GM23338 (cell line): ENCODE data around the gene TCERG1L. TPM values are rescaled to one million over a fixed set of nuclear protein-coding genes. Genes with fewer than 3 reads are reported as not detected.

ENCODE experiments used
- ATAC-seq: fragments of 200-7000 bp; cut with Tn5 transposase; 3 replicates; pipeline ENCODE4 v1.9.1; 2020
- DNase-seq: peaks from one replicate; pipeline ENCODE4 v3.0.0-alpha.2; 2015; ENCODE audit warnings: low spot score
- H2AFZ ChIP-seq: fragments of 200-600 bp; sonication (generic); 2 replicates; pipeline ENCODE4 v1.8.0; 2016; ENCODE audit warnings: antibody characterized with exemption, mild to moderate bottlenecking, moderate library complexity
- H3F3A ChIP-seq: fragments of 200-600 bp; sonication (generic); replicated peaks from 2 replicates; pipeline ENCODE4 v1.8.0; 2017; ENCODE audit warnings: antibody characterized with exemption, mixed run types, low read depth
- H3K27ac ChIP-seq: fragments of 200-600 bp; sonication (generic); 2 replicates; pipeline ENCODE4 v1.6.1; 2016; ENCODE audit warnings: low read depth
- H3K27me3 ChIP-seq: fragments of 200-600 bp; sonication (generic); 2 replicates; pipeline ENCODE4 v1.8.0; 2016; ENCODE audit warnings: mild to moderate bottlenecking, mixed run types, moderate library complexity; ENCODE audit not compliant: insufficient read depth
- H3K36me3 ChIP-seq: fragments of 200-600 bp; sonication (generic); 2 replicates; pipeline ENCODE4 v1.8.0; 2016; ENCODE audit warnings: mild to moderate bottlenecking; ENCODE audit not compliant: insufficient read depth
- H3K4me1 ChIP-seq: fragments of 200-600 bp; sonication (generic); 2 replicates; pipeline ENCODE4 v1.8.0; 2016; ENCODE audit warnings: mild to moderate bottlenecking, moderate library complexity; ENCODE audit not compliant: insufficient read depth
- H3K4me2 ChIP-seq: fragments of 200-600 bp; sonication (generic); 2 replicates; pipeline ENCODE4 v1.7.1; 2017; ENCODE audit warnings: mixed run types
- H3K4me3 ChIP-seq: fragments of 200-600 bp; sonication (generic); 2 replicates; pipeline ENCODE4 v1.6.1; 2016; ENCODE audit warnings: mixed run types
- H3K79me2 ChIP-seq: fragments of 200-600 bp; sonication (generic); replicated peaks from 2 replicates; pipeline ENCODE4 v1.8.0; 2017; ENCODE audit warnings: mild to moderate bottlenecking; ENCODE audit not compliant: insufficient read depth
- H3K9me2 ChIP-seq: fragments of 200-600 bp; sonication (generic); 2 replicates; pipeline ENCODE4 v1.8.0; 2017; ENCODE audit not compliant: insufficient read depth
- H4K20me1 ChIP-seq: fragments of 200-600 bp; sonication (generic); replicated peaks from 2 replicates; pipeline ENCODE4 v1.8.0; 2017; ENCODE audit warnings: mild to moderate bottlenecking; ENCODE audit not compliant: insufficient read depth
- H3K27ac Mint-ChIP-seq: 2 replicates; pipeline ENCODE4 v1.8.0; 2020; ENCODE audit warnings: inconsistent platforms, mild to moderate bottlenecking, moderate library complexity, mixed read lengths
- H3K27me3 Mint-ChIP-seq: 3 replicates; pipeline ENCODE4 v1.8.0; 2022; ENCODE audit warnings: low read depth, mild to moderate bottlenecking, moderate library complexity, mixed read lengths, inconsistent platforms; ENCODE audit not compliant: insufficient read depth, poor library complexity
- H3K36me3 Mint-ChIP-seq: 3 replicates; pipeline ENCODE4 v1.8.0; 2021; ENCODE audit warnings: low read depth, mild to moderate bottlenecking, inconsistent platforms, moderate library complexity, mixed read lengths
- H3K4me1 Mint-ChIP-seq: 3 replicates; pipeline ENCODE4 v1.8.0; 2020; ENCODE audit warnings: mild to moderate bottlenecking, inconsistent platforms, mixed read lengths
- H3K4me3 Mint-ChIP-seq: 3 replicates; pipeline ENCODE4 v1.8.0; 2021; ENCODE audit warnings: moderate library complexity, mild to moderate bottlenecking, inconsistent platforms, mixed read lengths
- H3K9me3 Mint-ChIP-seq: 3 replicates; pipeline ENCODE4 v1.8.0; 2020; ENCODE audit warnings: moderate library complexity, mild to moderate bottlenecking, inconsistent platforms, mixed read lengths
- CREB1 ChIP-seq: fragments of 250-450 bp; sonication (Bioruptor Pico); IDR thresholded peaks from 2 replicates; pipeline ENCODE4 v1.5.0; 2020; ENCODE audit warnings: low read depth, mild to moderate bottlenecking, moderate library complexity
- EZH2 ChIP-seq: fragments of 200-600 bp; sonication (generic); IDR thresholded peaks from one replicate; pipeline ENCODE4 v1.8.0; 2017; ENCODE audit warnings: antibody characterized with exemption, mild to moderate bottlenecking, low read depth; ENCODE audit not compliant: unreplicated experiment
- JUNB ChIP-seq: IDR thresholded peaks from one replicate; pipeline ENCODE4 v1.6.1; 2016; ENCODE audit warnings: antibody characterized with exemption; ENCODE audit not compliant: unreplicated experiment
- NANOG ChIP-seq: IDR thresholded peaks from 2 replicates; pipeline ENCODE4 v1.6.1; 2016; ENCODE audit warnings: antibody characterized with exemption, borderline replicate concordance
- STAT1 ChIP-seq: IDR thresholded peaks from one replicate; pipeline ENCODE4 v1.6.1; 2016; ENCODE audit warnings: antibody characterized with exemption; ENCODE audit not compliant: unreplicated experiment
- ZNF331 ChIP-seq: fragments of 250-450 bp; sonication (Bioruptor Pico); IDR thresholded peaks from 2 replicates; pipeline ENCODE4 v1.5.0; 2020; ENCODE audit warnings: low read depth, mild to moderate bottlenecking, moderate library complexity
- polyA plus RNA-seq: library from polyadenylated mRNA; unstranded; fragments of >200 nt; fragmentation: Nextera tagmentation; extraction: Ambion mirVana; gene quantifications from 2 replicates; pipeline ENCODE4 v1.2.1, GENCODE V29; 2016
- total RNA-seq: library from RNA; depleted of rRNA; stranded (reverse); fragments of >200 nt; shearing (Covaris generic); gene quantifications from 2 replicates; pipeline ENCODE4 v1.2.3, GENCODE V29; 2014
- TF ChIP-seq, protein P1 (sequence below): IDR thresholded peaks from 2 replicates; pipeline ENCODE4 v1.6.1; 2016; ENCODE audit warnings: antibody characterized with exemption
- TF ChIP-seq, protein P2 (sequence below): fragments of 250-450 bp; sonication (Bioruptor Pico); IDR thresholded peaks from 2 replicates; pipeline ENCODE4 v1.5.0; 2020; ENCODE audit warnings: mild to moderate bottlenecking, moderate library complexity
- TF ChIP-seq, protein P3 (sequence below): IDR thresholded peaks from one replicate; pipeline ENCODE4 v1.6.1; 2018; ENCODE audit warnings: antibody characterized with exemption; ENCODE audit not compliant: unreplicated experiment

Gene TCERG1L
- total and polyA plus RNA-seq, 2 experiments from 2014 or later, result 3.9 to 5.5 TPM

DNA sequence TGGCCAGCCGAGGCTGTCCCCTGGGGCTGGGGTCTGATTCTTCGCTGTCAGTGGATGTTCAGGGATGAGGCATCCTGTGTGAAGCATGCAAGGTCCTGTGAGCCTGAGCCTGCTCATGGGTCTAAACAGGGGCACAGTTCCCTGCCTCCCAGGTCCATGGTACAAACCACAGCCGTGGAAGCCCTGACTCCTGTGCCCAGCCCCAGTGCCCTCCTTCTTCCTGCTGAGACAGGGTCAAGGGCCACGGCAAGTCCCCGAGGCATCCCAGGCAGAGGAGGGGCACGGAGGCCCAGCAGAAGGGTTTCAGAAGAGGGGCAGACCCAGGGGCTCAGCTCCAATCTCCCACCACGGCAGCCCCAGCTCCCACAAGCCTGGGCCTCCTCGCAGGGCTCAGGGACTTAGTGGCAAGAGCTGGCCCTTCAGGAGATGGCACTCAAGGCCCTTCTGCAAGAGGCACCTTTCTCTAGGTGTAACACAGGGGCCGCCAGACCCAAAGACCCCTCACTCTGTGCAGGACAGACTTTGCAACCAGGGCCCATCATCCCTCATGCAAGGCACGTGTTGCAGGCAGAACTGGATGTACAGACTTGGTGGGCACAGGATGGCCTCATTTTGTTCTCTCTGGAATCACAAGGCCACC lies 248.8 kb downstream of the TCERG1L start:
- no peaks in the 10 kb centered on the region for H3F3A ChIP-seq
- no peak overlapping the region for H3K4me2 ChIP-seq
- peaks cover 2% of the 10 kb centered on the region for H3K27me3 Mint-ChIP-seq
- H3K27ac ChIP-seq, result no peak overlapping the region
- peaks cover 10% of the 10 kb centered on the region for H3K4me1 ChIP-seq
- H3K4me3 ChIP-seq, result no peak overlapping the region
- H3K9me3 Mint-ChIP-seq, result peaks cover 80% of the 10 kb centered on the region
- no peak overlapping the region for H3K27ac Mint-ChIP-seq
- no peaks in the 10 kb centered on the region for H3K27me3 ChIP-seq
- peaks cover 25% of the 10 kb centered on the region for H3K4me1 Mint-ChIP-seq
- ATAC-seq (no peak), DNase-seq (no peak)
- TF ChIP-seq NANOG (no peak), EZH2 (no peak), JUNB (no peak), ZNF331 (CRISPR knock-in tag) (no peak), CREB1 (CRISPR knock-in tag) (no peak), STAT1 (no peak)
- TF ChIP-seq, protein P1, sequence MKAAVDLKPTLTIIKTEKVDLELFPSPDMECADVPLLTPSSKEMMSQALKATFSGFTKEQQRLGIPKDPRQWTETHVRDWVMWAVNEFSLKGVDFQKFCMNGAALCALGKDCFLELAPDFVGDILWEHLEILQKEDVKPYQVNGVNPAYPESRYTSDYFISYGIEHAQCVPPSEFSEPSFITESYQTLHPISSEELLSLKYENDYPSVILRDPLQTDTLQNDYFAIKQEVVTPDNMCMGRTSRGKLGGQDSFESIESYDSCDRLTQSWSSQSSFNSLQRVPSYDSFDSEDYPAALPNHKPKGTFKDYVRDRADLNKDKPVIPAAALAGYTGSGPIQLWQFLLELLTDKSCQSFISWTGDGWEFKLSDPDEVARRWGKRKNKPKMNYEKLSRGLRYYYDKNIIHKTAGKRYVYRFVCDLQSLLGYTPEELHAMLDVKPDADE, result no peak
- TF ChIP-seq, protein P2, sequence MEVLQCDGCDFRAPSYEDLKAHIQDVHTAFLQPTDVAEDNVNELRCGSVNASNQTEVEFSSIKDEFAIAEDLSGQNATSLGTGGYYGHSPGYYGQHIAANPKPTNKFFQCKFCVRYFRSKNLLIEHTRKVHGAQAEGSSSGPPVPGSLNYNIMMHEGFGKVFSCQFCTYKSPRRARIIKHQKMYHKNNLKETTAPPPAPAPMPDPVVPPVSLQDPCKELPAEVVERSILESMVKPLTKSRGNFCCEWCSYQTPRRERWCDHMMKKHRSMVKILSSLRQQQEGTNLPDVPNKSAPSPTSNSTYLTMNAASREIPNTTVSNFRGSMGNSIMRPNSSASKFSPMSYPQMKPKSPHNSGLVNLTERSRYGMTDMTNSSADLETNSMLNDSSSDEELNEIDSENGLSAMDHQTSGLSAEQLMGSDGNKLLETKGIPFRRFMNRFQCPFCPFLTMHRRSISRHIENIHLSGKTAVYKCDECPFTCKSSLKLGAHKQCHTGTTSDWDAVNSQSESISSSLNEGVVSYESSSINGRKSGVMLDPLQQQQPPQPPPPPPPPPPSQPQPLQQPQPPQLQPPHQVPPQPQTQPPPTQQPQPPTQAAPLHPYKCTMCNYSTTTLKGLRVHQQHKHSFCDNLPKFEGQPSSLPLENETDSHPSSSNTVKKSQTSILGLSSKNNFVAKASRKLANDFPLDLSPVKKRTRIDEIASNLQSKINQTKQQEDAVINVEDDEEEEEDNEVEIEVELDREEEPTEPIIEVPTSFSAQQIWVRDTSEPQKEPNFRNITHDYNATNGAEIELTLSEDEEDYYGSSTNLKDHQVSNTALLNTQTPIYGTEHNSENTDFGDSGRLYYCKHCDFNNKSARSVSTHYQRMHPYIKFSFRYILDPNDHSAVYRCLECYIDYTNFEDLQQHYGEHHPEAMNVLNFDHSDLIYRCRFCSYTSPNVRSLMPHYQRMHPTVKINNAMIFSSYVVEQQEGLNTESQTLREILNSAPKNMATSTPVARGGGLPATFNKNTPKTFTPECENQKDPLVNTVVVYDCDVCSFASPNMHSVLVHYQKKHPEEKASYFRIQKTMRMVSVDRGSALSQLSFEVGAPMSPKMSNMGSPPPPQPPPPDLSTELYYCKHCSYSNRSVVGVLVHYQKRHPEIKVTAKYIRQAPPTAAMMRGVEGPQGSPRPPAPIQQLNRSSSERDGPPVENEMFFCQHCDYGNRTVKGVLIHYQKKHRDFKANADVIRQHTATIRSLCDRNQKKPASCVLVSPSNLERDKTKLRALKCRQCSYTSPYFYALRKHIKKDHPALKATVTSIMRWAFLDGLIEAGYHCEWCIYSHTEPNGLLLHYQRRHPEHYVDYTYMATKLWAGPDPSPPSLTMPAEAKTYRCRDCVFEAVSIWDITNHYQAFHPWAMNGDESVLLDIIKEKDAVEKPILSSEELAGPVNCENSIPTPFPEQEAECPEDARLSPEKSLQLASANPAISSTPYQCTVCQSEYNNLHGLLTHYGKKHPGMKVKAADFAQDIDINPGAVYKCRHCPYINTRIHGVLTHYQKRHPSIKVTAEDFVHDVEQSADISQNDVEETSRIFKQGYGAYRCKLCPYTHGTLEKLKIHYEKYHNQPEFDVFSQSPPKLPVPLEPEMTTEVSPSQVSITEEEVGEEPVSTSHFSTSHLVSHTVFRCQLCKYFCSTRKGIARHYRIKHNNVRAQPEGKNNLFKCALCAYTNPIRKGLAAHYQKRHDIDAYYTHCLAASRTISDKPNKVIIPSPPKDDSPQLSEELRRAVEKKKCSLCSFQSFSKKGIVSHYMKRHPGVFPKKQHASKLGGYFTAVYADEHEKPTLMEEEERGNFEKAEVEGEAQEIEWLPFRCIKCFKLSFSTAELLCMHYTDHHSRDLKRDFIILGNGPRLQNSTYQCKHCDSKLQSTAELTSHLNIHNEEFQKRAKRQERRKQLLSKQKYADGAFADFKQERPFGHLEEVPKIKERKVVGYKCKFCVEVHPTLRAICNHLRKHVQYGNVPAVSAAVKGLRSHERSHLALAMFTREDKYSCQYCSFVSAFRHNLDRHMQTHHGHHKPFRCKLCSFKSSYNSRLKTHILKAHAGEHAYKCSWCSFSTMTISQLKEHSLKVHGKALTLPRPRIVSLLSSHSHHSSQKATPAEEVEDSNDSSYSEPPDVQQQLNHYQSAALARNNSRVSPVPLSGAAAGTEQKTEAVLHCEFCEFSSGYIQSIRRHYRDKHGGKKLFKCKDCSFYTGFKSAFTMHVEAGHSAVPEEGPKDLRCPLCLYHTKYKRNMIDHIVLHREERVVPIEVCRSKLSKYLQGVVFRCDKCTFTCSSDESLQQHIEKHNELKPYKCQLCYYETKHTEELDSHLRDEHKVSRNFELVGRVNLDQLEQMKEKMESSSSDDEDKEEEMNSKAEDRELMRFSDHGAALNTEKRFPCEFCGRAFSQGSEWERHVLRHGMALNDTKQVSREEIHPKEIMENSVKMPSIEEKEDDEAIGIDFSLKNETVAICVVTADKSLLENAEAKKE, result no peak
- TF ChIP-seq, protein P3, sequence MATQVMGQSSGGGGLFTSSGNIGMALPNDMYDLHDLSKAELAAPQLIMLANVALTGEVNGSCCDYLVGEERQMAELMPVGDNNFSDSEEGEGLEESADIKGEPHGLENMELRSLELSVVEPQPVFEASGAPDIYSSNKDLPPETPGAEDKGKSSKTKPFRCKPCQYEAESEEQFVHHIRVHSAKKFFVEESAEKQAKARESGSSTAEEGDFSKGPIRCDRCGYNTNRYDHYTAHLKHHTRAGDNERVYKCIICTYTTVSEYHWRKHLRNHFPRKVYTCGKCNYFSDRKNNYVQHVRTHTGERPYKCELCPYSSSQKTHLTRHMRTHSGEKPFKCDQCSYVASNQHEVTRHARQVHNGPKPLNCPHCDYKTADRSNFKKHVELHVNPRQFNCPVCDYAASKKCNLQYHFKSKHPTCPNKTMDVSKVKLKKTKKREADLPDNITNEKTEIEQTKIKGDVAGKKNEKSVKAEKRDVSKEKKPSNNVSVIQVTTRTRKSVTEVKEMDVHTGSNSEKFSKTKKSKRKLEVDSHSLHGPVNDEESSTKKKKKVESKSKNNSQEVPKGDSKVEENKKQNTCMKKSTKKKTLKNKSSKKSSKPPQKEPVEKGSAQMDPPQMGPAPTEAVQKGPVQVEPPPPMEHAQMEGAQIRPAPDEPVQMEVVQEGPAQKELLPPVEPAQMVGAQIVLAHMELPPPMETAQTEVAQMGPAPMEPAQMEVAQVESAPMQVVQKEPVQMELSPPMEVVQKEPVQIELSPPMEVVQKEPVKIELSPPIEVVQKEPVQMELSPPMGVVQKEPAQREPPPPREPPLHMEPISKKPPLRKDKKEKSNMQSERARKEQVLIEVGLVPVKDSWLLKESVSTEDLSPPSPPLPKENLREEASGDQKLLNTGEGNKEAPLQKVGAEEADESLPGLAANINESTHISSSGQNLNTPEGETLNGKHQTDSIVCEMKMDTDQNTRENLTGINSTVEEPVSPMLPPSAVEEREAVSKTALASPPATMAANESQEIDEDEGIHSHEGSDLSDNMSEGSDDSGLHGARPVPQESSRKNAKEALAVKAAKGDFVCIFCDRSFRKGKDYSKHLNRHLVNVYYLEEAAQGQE, result no peak
- no peak overlapping the region for H3K4me3 Mint-ChIP-seq
- H3K36me3 ChIP-seq, result no peaks in the 10 kb centered on the region
- H3K9me2 ChIP-seq, result no peaks in the 10 kb centered on the region
- peaks cover 17% of the 10 kb centered on the region for H3K36me3 Mint-ChIP-seq
- no peaks in the 10 kb centered on the region for H3K79me2 ChIP-seq
- no peak overlapping the region for H2AFZ ChIP-seq
- H4K20me1 ChIP-seq, result no peaks in the 10 kb centered on the region
